IMR-90 (cell line): ENCODE measurements around the gene SLC66A2. TPM values are rescaled to one million over a fixed set of nuclear protein-coding genes. Genes with fewer than 3 reads are reported as not detected.

Experiments
- ATAC-seq: fragments of 200-7000 bp; cut with Tn5 transposase; 2 replicates; pipeline ENCODE4 v1.9.1; 2020; ENCODE audit warnings: low read depth, mild to moderate bottlenecking, moderate library complexity
- BruUV-seq: library from RNA; stranded (reverse); fragments of 400-500 nt; replicated peaks from 2 replicates; lab custom pipeline; 2021; lab: Mats Ljungman, UMichigan
- CTCF ChIA-PET: fragments of 300-600 bp; formaldehyde crosslinking; extraction: SDS; loops from one replicate; lab custom pipeline; 2021; ENCODE audit warnings: antibody characterized with exemption; lab: Yijun Ruan, JAX
- POLR2A ChIA-PET: fragments of 300-600 bp; sonication (Branson Sonifier 250); formaldehyde crosslinking; loops from one replicate; lab custom pipeline; 2022; ENCODE audit warnings: antibody characterized with exemption; ENCODE audit not compliant: unreplicated experiment; lab: Charles Lee
- DNase-seq: peaks from one replicate; pipeline ENCODE4 v3.0.0; 2013
- H2AFZ ChIP-seq: replicated peaks from 2 replicates; pipeline ENCODE3; 2013; ENCODE audit warnings: low read length, mild to moderate bottlenecking; ENCODE audit not compliant: poor library complexity
- H2AK5ac ChIP-seq: 2 replicates; pipeline ENCODE4 v1.6.1; 2013; ENCODE audit warnings: low read depth, low read length, inconsistent platforms
- H2AK9ac ChIP-seq: replicated peaks from 2 replicates; pipeline ENCODE3; 2013; ENCODE audit warnings: mild to moderate bottlenecking, low read depth, low read length, moderate library complexity; ENCODE audit not compliant: poor library complexity
- H2BK120ac ChIP-seq: 2 replicates; pipeline ENCODE4 v1.6.1; 2013; ENCODE audit warnings: low read depth, low read length, inconsistent platforms
- H2BK15ac ChIP-seq: 3 replicates; pipeline ENCODE4 v1.6.1; 2013; ENCODE audit warnings: low read depth, low read length, inconsistent platforms
- H2BK20ac ChIP-seq: 2 replicates; pipeline ENCODE4 v1.6.1; 2013; ENCODE audit warnings: low read depth, mild to moderate bottlenecking, inconsistent platforms, low read length, moderate library complexity
- H2BK5ac ChIP-seq: 2 replicates; pipeline ENCODE4 v1.6.1; 2013; ENCODE audit warnings: mild to moderate bottlenecking, low read depth, low read length, inconsistent platforms; ENCODE audit not compliant: poor library complexity, severe bottlenecking
- H3K14ac ChIP-seq: replicated peaks from 2 replicates; pipeline ENCODE4 v1.6.1; 2013; ENCODE audit warnings: low read depth, low read length, inconsistent platforms
- H3K18ac ChIP-seq: 2 replicates; pipeline ENCODE4 v1.6.1; 2013; ENCODE audit warnings: low read depth, low read length, control low read depth
- H3K23ac ChIP-seq: 2 replicates; pipeline ENCODE4 v1.6.1; 2013; ENCODE audit warnings: low read depth, low read length, inconsistent platforms
- H3K27ac ChIP-seq: 2 replicates; pipeline ENCODE4 v1.5.1; 2013; ENCODE audit warnings: mild to moderate bottlenecking, control low read depth, low read length; ENCODE audit not compliant: insufficient read depth
- H3K27me3 ChIP-seq: 2 replicates; pipeline ENCODE4 v1.6.1; 2013; ENCODE audit warnings: low read length; ENCODE audit not compliant: control insufficient read depth, insufficient read depth
- H3K36me3 ChIP-seq: 2 replicates; pipeline ENCODE4 v1.6.1; 2013; ENCODE audit warnings: low read length, mixed read lengths; ENCODE audit not compliant: control insufficient read depth, insufficient read depth
- H3K4ac ChIP-seq: 2 replicates; pipeline ENCODE4 v1.6.1; 2013; ENCODE audit warnings: low read depth, low read length, inconsistent platforms
- H3K4me1 ChIP-seq: 2 replicates; pipeline ENCODE4 v1.6.1; 2013; ENCODE audit warnings: low read length, mixed read lengths; ENCODE audit not compliant: control insufficient read depth, insufficient read depth
- H3K4me2 ChIP-seq: 2 replicates; pipeline ENCODE4 v1.6.1; 2013; ENCODE audit warnings: low read depth, mild to moderate bottlenecking, control low read depth, low read length, moderate library complexity
- H3K4me3 ChIP-seq: 2 replicates; pipeline ENCODE4 v1.5.1; 2013; ENCODE audit warnings: low read depth, mild to moderate bottlenecking, control low read depth, low read length, moderate library complexity; ENCODE audit not compliant: insufficient read depth
- H3K56ac ChIP-seq: 2 replicates; pipeline ENCODE4 v1.6.1; 2013; ENCODE audit warnings: low read length, inconsistent platforms; ENCODE audit not compliant: insufficient read depth; ENCODE audit errors: extremely low read depth
- H3K79me1 ChIP-seq, 2 experiments: 2 replicates each; pipeline ENCODE4 v1.6.1; 2013; ENCODE audit warnings: low read length in 2 of 2, inconsistent platforms in 1 of 2, low read depth in 1 of 2
- H3K9ac ChIP-seq: 2 replicates; pipeline ENCODE4 v1.6.1; 2013; ENCODE audit warnings: low read depth, low read length, control low read depth
- H3K9me1 ChIP-seq: 2 replicates; pipeline ENCODE4 v1.6.1; 2013; ENCODE audit warnings: low read length, inconsistent platforms; ENCODE audit not compliant: insufficient read depth
- H3K9me3 ChIP-seq: 2 replicates; pipeline ENCODE4 v1.6.1; 2013; ENCODE audit warnings: low read length; ENCODE audit not compliant: control insufficient read depth, insufficient read depth
- H4K20me1 ChIP-seq: 2 replicates; pipeline ENCODE4 v1.6.1; 2013; ENCODE audit warnings: low read length, inconsistent platforms; ENCODE audit not compliant: insufficient read depth
- H4K5ac ChIP-seq: 2 replicates; pipeline ENCODE4 v1.6.1; 2013; ENCODE audit warnings: mild to moderate bottlenecking, low read depth, low read length, control low read depth
- H4K8ac ChIP-seq, 2 experiments: 2 replicates each; pipeline ENCODE4 v1.6.1; 2013; ENCODE audit warnings: low read depth in 2 of 2, low read length in 2 of 2, control low read depth in 1 of 2, inconsistent platforms in 1 of 2
- H4K91ac ChIP-seq: 2 replicates; pipeline ENCODE4 v1.6.1; 2013; ENCODE audit warnings: low read depth, low read length, inconsistent platforms; ENCODE audit not compliant: insufficient read depth
- BHLHE40 ChIP-seq: fragments of 150-350 bp; IDR thresholded peaks from 2 replicates; pipeline ENCODE4 v1.6.1; 2016; ENCODE audit warnings: mild to moderate bottlenecking, low read depth, low read length
- CEBPB ChIP-seq: IDR thresholded peaks from 2 replicates; pipeline ENCODE4 v1.6.1; 2012; ENCODE audit warnings: low read depth, low read length, improper control_type of control experiment
- CHD1 ChIP-seq: IDR thresholded peaks from 2 replicates; pipeline ENCODE4 v1.6.1; 2012; ENCODE audit warnings: low read depth, low read length, improper control_type of control experiment
- FOS ChIP-seq: fragments of 150-350 bp; IDR thresholded peaks from 2 replicates; pipeline ENCODE4 v1.6.1; 2016; ENCODE audit warnings: low read depth, low read length
- MAFK ChIP-seq: IDR thresholded peaks from 2 replicates; pipeline ENCODE4 v1.6.1; 2012; ENCODE audit warnings: low read depth, low read length, improper control_type of control experiment
- MAZ ChIP-seq: IDR thresholded peaks from 2 replicates; pipeline ENCODE4 v1.6.1; 2012; ENCODE audit warnings: low read depth, mild to moderate bottlenecking, low read length, improper control_type of control experiment, moderate library complexity, borderline replicate concordance
- MXI1 ChIP-seq: IDR thresholded peaks from 2 replicates; pipeline ENCODE4 v1.6.1; 2012; ENCODE audit warnings: low read depth, mild to moderate bottlenecking, low read length, moderate library complexity, borderline replicate concordance
- NFE2L2 ChIP-seq: fragments of 150-350 bp; IDR thresholded peaks from 2 replicates; pipeline ENCODE4 v1.6.1; 2016; ENCODE audit warnings: low read depth, mild to moderate bottlenecking, low read length
- POLR2A ChIP-seq: IDR thresholded peaks from 2 replicates; pipeline ENCODE4 v1.6.1; 2012; ENCODE audit warnings: mild to moderate bottlenecking, low read depth, low read length
- RAD21 ChIP-seq: IDR thresholded peaks from 2 replicates; pipeline ENCODE4 v1.6.1; 2012; ENCODE audit warnings: low read length, improper control_type of control experiment
- RCOR1 ChIP-seq: IDR thresholded peaks from 2 replicates; pipeline ENCODE4 v1.6.1; 2012; ENCODE audit warnings: mild to moderate bottlenecking, low read length, improper control_type of control experiment; ENCODE audit not compliant: insufficient replicate concordance
- RFX5 ChIP-seq: IDR thresholded peaks from 2 replicates; pipeline ENCODE4 v1.8.0; 2012; ENCODE audit warnings: low read depth, mild to moderate bottlenecking, low read length, moderate library complexity
- SMC3 ChIP-seq: fragments of 150-350 bp; IDR thresholded peaks from 2 replicates; pipeline ENCODE4 v1.6.1; 2016; ENCODE audit warnings: low read depth, mild to moderate bottlenecking, antibody characterized with exemption, low read length, moderate library complexity
- WGBS, 2 experiments: methylation state at CpG; one replicate each; pipeline versions ENCODE4 v1.1.5 to v1.1.7; 2013; ENCODE audit warnings: missing lambda C conversion rate in 2 of 2; ENCODE audit not compliant: insufficient read length in 1 of 2; ENCODE audit errors: extremely low coverage in 2 of 2; 5-methylcytosine and 5-hydroxymethylcytosine counted together
- dilution Hi-C: fragments of 300-500 bp; cut with HindIII; formaldehyde crosslinking; loops from one replicate; pipeline ENCODE4 v1.14.3; 2018; ENCODE audit warnings: low sequenced_read_pairs; ENCODE audit not compliant: unreplicated experiment
- in situ Hi-C: fragments of 300-500 bp; cut with MboI; formaldehyde crosslinking; loops from 3 replicates; pipeline ENCODE4 v1.14.3; 2019; ENCODE audit warnings: low sequenced_read_pairs, inconsistent platforms, mixed read lengths
- intact Hi-C: fragments of 100-400 bp; cut with micrococcal nuclease; formaldehyde crosslinking; loops from 2 replicates; pipeline ENCODE4 v1.10.0; 2022
- polyA plus RNA-seq, 3 experiments: library from polyadenylated mRNA; depleted of rRNA; stranded (reverse); fragments of >200 nt; gene quantifications; 2 replicates each; pipeline ENCODE4 v1.2.3, GENCODE V29; 2012; ENCODE audit warnings: low replicate concordance in 1 of 3
- total RNA-seq: library from RNA; depleted of rRNA; stranded (reverse); fragments of >200 nt; gene quantifications from 2 replicates; pipeline ENCODE4 v1.2.3, GENCODE V29; 2012
- TF ChIP-seq, protein P1 (sequence below): fragments of 150-350 bp; IDR thresholded peaks from 2 replicates; pipeline ENCODE4 v1.6.1; 2016; ENCODE audit warnings: low read depth, mild to moderate bottlenecking, low read length, moderate library complexity, borderline replicate concordance
- TF ChIP-seq, protein P2 (sequence below): conservative IDR thresholded peaks from 2 replicates; pipeline ENCODE4 v1.5.1; 2012; ENCODE audit warnings: mild to moderate bottlenecking, low read depth, low read length, improper control_type of control experiment
- TF ChIP-seq, protein P3 (sequence below): fragments of 150-350 bp; IDR thresholded peaks from 2 replicates; pipeline ENCODE4 v1.6.1; 2017; ENCODE audit warnings: mild to moderate bottlenecking, antibody characterized with exemption, low read length, low read depth

SLC66A2 gene
- total and polyA plus RNA-seq, 2 of the 4 experiments (the other 2 are of a cell fraction), result 17.6 to 23.5 TPM

DNA sequence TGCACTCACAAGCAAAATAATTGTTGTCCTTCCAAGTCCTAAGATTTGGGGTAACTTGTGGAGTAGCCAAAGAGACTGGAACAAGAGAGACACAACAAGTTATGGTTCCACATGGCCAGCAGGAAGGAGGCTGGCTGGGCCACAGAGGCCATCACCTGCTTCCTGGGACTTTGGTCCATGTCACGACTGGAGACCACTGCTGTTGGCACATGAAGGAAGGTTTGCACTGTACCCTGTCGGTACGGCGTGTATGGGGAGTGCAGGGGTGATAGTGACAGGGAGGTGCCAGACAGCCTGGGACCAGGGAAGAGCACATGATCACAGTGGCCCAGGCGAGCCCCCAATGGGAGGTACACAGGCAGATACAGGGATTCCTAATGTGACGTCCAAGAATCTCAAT, 15.5 kb downstream of the SLC66A2 start:
- Histone ChIP-seq H4K20me1 (peaks cover 47% of the 10 kb centered on the region), H3K9me3 (peaks cover 13% of the 10 kb centered on the region), H2AK9ac (no peak overlapping the region), H3K56ac (no peak overlapping the region), H2AFZ (no peak overlapping the region), H3K79me1 (peaks cover 28 to 66% of the 10 kb centered on the region in 2 experiments), H2AK5ac (no peak overlapping the region), H3K9me1 (peaks cover 8% of the 10 kb centered on the region), H3K9ac (no peak overlapping the region), H2BK20ac (no peak overlapping the region), H3K4me3 (no peak overlapping the region), H4K91ac (no peak overlapping the region), H2BK5ac (no peak overlapping the region), H2BK15ac (no peak overlapping the region), H3K36me3 (peaks cover 40% of the 10 kb centered on the region), H4K5ac (no peak overlapping the region), H3K27me3 (no peaks in the 10 kb centered on the region), H3K4ac (no peak overlapping the region), H3K14ac (no peak overlapping the region), H3K27ac (no peak overlapping the region), H3K23ac (no peak overlapping the region), H3K18ac (no peak overlapping the region), H4K8ac (no peak overlapping the region), H2BK120ac (no peak overlapping the region), H3K4me1 (no peaks in the 10 kb centered on the region), H3K4me2 (no peak overlapping the region)
- TF ChIP-seq RFX5 (no peak), SMC3 (no peak), RAD21 (no peak), MAFK (no peak), FOS (no peak), NFE2L2 (no peak), MXI1 (no peak), CEBPB (no peak), RCOR1 (no peak), POLR2A (no peak), CHD1 (no peak), MAZ (no peak), BHLHE40 (no peak)
- TF ChIP-seq, protein P1, sequence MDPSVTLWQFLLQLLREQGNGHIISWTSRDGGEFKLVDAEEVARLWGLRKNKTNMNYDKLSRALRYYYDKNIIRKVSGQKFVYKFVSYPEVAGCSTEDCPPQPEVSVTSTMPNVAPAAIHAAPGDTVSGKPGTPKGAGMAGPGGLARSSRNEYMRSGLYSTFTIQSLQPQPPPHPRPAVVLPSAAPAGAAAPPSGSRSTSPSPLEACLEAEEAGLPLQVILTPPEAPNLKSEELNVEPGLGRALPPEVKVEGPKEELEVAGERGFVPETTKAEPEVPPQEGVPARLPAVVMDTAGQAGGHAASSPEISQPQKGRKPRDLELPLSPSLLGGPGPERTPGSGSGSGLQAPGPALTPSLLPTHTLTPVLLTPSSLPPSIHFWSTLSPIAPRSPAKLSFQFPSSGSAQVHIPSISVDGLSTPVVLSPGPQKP, result no peak
- TF ChIP-seq, protein P2, sequence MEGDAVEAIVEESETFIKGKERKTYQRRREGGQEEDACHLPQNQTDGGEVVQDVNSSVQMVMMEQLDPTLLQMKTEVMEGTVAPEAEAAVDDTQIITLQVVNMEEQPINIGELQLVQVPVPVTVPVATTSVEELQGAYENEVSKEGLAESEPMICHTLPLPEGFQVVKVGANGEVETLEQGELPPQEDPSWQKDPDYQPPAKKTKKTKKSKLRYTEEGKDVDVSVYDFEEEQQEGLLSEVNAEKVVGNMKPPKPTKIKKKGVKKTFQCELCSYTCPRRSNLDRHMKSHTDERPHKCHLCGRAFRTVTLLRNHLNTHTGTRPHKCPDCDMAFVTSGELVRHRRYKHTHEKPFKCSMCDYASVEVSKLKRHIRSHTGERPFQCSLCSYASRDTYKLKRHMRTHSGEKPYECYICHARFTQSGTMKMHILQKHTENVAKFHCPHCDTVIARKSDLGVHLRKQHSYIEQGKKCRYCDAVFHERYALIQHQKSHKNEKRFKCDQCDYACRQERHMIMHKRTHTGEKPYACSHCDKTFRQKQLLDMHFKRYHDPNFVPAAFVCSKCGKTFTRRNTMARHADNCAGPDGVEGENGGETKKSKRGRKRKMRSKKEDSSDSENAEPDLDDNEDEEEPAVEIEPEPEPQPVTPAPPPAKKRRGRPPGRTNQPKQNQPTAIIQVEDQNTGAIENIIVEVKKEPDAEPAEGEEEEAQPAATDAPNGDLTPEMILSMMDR, result no peak
- TF ChIP-seq, protein P3, sequence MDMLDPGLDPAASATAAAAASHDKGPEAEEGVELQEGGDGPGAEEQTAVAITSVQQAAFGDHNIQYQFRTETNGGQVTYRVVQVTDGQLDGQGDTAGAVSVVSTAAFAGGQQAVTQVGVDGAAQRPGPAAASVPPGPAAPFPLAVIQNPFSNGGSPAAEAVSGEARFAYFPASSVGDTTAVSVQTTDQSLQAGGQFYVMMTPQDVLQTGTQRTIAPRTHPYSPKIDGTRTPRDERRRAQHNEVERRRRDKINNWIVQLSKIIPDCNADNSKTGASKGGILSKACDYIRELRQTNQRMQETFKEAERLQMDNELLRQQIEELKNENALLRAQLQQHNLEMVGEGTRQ, result no peak
- no peak for ATAC-seq
- intact Hi-C loops (no loop called here), in situ Hi-C loops (no loop called here), dilution Hi-C loops (no loop called here)
- 100% methylated on average over 3 of the region's 6 CpGs; no CpG with 5 or more reads in 1 of the 2 experiments for WGBS, 2 experiments
- DNase-seq, result no peak
- POLR2A ChIA-PET, result no interaction called here
- CTCF ChIA-PET, result no interaction called here
- BruUV-seq, result no TSS peak
